GM15510 (cell line): ENCODE measurements around the gene RAB11A.

Source experiments
- POLR2A ChIP-seq: IDR thresholded peaks from 3 replicates; pipeline ENCODE4 v1.6.1; 2011; ENCODE audit warnings: borderline replicate concordance; ENCODE audit not compliant: insufficient read length; ENCODE audit errors: extremely low read depth

RAB11A gene

GRCh38 chr15:65869126-65869953, at the start of gene RAB11A:
Gene RAB11A (plus strand): TSS chr15:65869491. CDS start chr15:65869586, 95 bp downstream.
- peak; percentile 95 for TF ChIP-seq POLR2A

- no peak for TF ChIP-seq POLR2A
Measured at GRCh38 chr15:65819563-65819960, 49.7 kb upstream of the RAB11A start.

- TF ChIP-seq POLR2A: no peak
Measured at GRCh38 chr15:65821070-65821469, 48.2 kb upstream of the RAB11A start.

- no peak for TF ChIP-seq POLR2A
Measured at GRCh38 chr15:65822316-65822715, 47.0 kb upstream of the RAB11A start.

- no peak for TF ChIP-seq POLR2A
Measured at GRCh38 chr15:65824031-65824743, 45.1 kb upstream of the RAB11A start.

GRCh38 chr15:65824941-65825544, 44.2 kb upstream of the RAB11A start:
- no peak for TF ChIP-seq POLR2A

GRCh38 chr15:65827065-65827464, 42.2 kb upstream of the RAB11A start:
- TF ChIP-seq POLR2A: no peak

- no peak for TF ChIP-seq POLR2A
Measured at GRCh38 chr15:65828585-65828984, 40.7 kb upstream of the RAB11A start.

GRCh38 chr15:65829130-65829764, 40.0 kb upstream of the RAB11A start:
- no peak for TF ChIP-seq POLR2A

- TF ChIP-seq POLR2A: no peak
Measured at GRCh38 chr15:65832549-65833364, 36.5 kb upstream of the RAB11A start.

- no peak for TF ChIP-seq POLR2A
Measured at GRCh38 chr15:65833501-65834205, 35.6 kb upstream of the RAB11A start.

GRCh38 chr15:65834603-65835282, 34.5 kb upstream of the RAB11A start:
- no peak for TF ChIP-seq POLR2A

- TF ChIP-seq POLR2A: no peak
Measured at GRCh38 chr15:65835447-65835846, 33.8 kb upstream of the RAB11A start.
